GM18907 (cell line): ENCODE measurements around the gene HEG1.

Experiments
- ATAC-seq: cut with Tn5 transposase; IDR thresholded peaks from one replicate; pipeline ENCODE4 v1.9.1; 2021; ENCODE audit warnings: mild to moderate bottlenecking, moderate library complexity; ENCODE audit not compliant: unreplicated experiment

Gene HEG1

DNA sequence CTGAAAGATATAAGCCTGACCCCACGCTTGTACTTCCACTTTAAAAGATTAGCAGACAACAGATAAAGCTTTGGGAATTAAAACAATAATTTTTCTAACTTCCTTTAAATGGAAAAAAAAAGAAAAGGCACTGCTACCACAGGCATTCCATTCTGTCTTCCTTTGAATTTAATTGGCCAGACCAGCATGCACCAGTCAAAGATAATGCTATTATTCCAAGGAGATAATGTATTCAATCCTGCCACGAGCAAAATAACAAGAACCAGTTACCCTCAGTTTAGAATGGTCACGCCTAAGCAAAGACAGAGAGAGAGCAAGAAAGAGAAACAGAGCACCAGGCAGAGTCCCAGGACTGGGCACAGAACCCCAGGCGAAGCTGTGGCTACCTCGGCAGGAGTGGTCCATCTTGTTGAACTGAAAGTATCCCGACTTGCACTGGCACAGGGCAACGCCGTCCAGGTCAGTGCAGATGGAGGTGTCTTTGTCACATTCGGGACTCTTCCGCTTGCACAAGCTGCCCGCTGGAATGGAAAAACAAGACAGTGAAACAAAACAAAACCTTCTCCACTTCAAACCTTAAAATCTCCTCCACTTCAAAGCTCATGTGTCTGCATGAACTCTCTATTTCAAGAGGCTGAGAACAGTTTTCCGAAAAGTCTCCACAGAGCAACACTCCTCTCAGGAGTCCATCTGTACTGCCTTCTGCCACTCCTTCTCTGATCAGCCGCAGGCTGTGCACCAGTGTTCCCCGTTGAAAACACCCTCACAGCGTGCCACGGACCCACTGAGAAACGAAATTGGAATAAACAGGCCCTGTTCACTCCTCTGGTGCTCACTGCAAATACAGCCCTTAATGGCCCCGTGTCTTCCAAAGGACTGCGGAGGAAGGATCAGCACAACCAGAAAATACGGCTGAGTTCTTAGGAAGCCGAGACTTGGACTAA lies 58.2 kb downstream of the HEG1 start:
- no peak for ATAC-seq

DNA sequence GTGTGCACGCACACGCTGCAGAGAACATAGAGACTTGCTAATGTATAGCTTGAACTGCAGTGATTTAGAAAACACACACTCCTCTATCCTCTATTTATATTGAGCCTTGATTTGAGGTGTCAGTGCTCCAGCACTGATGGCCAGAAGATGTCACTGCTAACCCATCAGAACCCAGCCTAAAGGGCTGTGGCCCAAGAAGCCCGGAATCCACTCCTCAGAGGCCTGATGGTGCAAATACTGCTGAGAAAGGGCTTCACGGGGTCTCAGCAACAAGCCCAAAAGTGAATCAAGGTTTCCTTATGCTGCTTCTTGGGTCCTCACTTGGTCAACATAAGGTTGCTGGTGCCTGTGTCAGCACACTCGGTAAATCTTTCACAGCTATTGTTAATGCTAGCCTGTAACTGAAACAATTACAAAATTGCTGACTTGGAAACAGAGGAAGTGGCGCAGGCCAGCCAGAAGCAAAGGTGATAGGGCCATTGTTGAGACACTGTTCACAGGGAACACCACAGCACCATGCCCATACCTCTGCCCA lies 60.3 kb downstream of the HEG1 start:
- ATAC-seq = peak; percentile 71

DNA sequence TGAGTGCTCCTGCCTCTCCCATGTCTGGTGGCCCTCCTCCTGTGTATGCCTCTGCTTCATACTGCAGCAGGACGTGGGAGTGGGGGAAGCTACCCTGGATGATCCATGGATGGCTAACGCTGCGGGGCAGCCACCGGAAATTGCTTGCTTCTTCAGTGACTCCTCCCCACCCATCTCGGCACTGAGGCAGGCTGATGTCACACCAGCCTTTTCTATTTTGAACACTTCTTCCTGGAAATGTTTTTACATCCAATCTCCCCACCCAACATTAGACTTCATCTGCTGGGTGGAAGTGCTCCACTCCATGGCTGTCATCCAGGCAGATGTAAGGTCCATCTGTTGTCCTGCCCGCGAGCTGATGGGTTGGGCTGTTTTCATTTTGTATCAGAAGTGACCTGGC lies 62.3 kb downstream of the HEG1 start:
- no peak for ATAC-seq

GRCh38 chr3:124992041-124992440 lies 63.8 kb downstream of the HEG1 start:
- ATAC-seq = no peak

- no peak for ATAC-seq
Measured at GRCh38 chr3:124986192-124987143, 69.3 kb downstream of the HEG1 start.

GRCh38 chr3:124985349-124985748 lies 70.4 kb downstream of the HEG1 start:
- ATAC-seq = no peak

DNA sequence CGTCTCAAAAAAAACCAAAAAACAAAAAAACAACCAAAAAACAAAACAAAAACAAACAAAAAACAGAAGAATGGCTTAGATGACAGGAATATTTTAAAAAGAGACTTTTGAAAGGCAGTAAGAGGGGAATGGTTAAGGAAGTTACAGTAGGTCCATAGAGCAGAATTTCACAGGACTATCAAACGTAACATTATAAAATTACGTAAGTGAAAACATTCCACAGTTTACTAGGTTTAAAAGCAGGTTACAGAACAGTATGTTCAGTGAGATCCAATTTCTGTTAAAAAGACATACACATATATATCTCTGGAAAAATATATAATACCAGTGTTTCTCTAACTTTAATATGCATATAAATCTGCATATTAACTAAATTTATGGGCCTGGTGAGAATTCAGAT lies 71.0 kb downstream of the HEG1 start:
- no peak for ATAC-seq

- no peak for ATAC-seq
Measured at GRCh38 chr3:124982855-124983254, 72.9 kb downstream of the HEG1 start.

DNA sequence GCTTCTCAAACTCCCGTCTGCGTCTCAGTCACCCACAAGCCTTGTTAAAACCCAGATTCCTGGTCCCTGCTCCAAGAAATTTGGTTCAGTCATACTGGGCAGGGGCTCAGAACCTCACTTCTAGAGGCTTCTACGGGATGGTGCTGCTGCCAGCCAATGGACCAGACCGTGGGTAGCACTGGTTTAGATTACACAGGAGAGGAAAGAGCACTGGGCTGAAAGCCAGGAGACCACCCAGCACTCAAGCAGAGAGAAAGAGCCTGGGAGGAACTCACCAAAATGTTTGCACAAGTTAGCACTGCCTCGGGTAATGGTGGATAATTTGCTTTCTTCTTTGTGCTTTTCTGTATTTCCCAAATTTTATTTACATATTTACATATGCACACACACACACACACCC lies 74.3 kb downstream of the HEG1 start:
- no peak for ATAC-seq

DNA sequence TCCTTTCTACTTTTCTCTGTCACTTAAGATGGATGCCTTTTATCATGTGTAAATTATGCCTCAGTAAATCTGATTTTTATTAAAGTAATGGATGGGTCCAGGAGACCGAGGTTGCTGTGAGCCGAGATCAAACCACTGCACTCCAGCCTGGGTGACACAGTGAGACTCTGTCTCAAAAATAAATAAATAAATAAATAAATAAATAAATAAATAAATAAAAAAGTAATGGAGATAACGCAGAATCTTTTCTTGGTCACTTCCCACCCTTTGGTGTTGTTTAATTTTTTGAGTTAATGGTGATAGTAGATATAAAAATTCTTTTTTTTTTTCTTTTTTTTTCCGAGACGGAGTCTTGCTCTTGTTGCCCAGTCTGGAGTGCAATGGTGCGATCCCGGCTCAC lies 77.2 kb downstream of the HEG1 start:
- ATAC-seq = no peak

DNA sequence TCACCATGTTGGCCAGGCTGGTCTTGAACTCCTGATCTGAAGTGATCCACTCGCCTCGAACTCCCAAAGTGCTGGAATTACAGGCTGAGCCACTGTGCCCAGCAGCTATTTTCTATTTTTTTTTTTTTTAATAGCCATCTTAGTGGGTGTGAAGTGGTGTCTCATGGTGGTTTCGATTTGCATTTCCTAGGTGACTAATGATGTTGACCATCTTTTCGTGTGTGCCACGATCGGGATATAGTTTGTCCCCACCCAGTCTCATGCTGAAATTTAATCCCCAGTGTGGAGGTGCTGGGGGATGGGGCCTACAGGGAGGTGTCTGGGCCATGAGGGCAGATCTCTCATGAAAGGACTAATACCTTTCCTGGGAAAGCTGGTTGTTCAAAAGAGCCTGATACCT lies 79.4 kb downstream of the HEG1 start:
- no peak for ATAC-seq

GRCh38 chr3:124974691-124975090 lies 81.1 kb downstream of the HEG1 start:
- no peak for ATAC-seq

DNA sequence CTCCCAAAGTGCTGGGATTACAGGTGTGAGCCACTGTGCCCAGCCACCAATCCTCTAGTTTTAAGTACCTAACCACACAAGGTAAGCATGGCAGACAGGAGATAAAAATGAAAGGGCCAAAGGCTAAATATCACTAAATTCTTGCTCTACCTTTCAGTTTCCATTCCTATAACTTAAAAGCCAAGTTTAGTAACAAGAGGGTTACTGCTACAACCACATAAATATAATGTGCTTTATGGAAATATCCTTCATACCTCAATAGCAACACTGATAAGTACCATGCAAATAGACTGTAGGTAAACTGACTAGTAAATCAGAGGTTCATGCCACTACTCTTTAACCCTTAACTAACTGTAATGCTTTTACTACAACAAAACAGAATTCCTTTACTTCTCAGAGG lies 82.5 kb downstream of the HEG1 start:
- ATAC-seq = no peak

GRCh38 chr3:124972457-124972856 lies 83.3 kb downstream of the HEG1 start:
- no peak for ATAC-seq

GRCh38 chr3:124969963-124970722 lies 85.7 kb downstream of the HEG1 start:
- ATAC-seq = no peak

DNA sequence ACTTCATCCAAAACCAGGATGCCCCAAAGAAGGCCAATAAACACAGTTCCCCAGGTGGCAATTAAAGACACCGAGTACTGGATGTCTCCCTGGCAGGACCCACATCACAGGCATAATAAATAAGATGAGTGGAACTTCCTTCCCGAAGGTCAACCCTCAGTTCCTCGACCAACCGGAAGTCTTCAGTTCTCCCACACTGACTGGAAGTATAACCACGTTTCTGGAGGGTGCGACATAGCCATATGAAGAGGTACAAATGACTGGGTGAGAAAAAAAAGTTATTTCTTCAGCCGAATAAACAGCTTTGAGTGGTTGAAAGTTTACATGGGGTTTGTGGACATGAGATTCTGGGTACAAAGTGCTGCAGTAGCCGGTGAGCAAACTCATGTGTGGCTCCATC lies 86.6 kb downstream of the HEG1 start:
- ATAC-seq = no peak

DNA sequence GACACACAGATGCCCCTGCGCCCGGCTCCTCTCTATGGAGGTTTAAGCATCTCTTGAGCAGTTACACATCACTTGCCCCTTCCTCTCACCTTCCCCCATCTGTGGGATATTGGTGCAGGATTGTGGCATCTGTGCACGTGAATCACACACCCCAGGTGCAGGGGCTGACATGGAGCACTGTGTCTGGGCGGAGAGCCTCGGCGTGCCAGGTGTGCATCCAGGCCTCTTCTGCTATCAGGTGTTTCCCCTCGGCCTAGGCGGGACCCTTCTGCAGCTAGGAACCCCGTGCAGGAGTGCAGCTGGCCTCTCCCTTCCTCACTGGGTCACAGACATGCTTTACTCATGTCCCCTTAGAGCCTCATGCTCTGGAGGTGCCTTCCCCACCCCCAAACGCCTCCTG lies 87.8 kb downstream of the HEG1 start:
- no peak for ATAC-seq

- no peak for ATAC-seq
Measured at GRCh38 chr3:124966521-124967445, 89.0 kb downstream of the HEG1 start.

DNA sequence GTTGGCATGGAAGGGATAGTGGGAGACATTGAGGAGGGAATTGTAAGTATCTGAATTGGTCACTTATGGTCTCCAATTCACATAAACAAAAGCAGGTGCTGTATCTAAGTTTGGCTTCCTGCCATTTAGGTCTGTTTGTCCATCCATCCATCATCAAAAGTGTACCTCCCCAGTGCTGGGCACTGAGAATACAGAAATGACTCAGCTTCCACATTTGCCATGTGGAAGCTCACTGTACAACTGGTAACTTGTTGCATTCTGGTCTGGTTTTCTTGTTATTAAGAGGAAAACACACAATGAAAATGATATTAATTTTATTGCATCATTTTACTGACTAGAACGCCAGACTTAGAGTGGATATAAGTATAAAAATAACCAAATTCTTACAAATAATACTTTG lies 90.4 kb downstream of the HEG1 start:
- no peak for ATAC-seq

- ATAC-seq = no peak
Measured at GRCh38 chr3:124964387-124964786, 91.4 kb downstream of the HEG1 start.
